Activated CD8-positive, alpha-beta memory T cell treated with anti-CD3 and anti-CD28 coated beads for 24 hours (primary cell): ENCODE data around the gene SMARCB1.

Experiments used
- DNase-seq: peaks from one replicate; pipeline ENCODE4 v3.0.0-alpha.2; 2020

The SMARCB1 gene

DNA sequence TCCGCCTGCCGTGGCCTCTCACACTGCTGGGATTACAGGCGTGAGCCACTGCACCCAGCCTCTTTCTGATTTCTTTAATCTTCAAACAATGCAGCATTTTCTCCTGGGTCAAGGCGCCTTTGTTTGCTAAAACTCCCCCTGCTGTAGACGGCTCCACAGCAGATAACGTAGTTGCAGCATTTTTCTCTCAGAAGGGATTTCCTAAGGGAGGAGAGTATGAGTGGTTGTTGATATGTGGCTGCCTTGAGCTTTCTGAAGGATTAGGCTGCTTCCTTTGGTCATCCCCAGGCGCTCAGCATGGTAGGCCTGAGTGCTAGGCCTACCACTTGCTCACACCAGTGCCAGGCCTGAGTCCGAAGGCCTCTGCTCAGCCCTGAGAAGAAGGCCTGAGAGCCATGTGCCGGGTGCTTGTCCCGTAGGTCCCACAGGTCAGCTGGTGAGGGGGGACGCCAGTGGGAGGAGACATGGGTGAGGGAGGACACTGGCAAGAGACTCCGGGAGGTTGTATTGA is 18.1 kb downstream of the SMARCB1 start:
- DNase-seq: no peak

DNA sequence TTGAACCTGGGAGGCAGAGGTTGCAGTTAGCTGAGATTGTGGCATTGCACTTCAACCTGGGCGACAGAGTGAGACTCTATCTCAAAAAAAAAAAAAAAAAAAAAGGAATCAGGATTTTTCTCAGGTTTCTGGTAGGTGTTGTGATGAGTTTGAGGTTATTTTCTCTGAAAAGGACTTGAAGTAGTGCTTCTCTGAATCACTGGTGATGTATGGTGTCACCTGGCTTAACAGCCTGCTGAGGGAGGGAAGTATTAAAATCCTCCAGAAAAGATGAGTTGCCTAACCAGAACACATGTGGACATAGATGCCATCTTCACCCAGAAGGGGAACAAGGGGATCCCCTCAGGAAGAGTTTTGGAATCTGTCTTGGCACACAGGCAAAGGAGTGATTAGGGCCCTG is 20.1 kb downstream of the SMARCB1 start:
- DNase-seq: no peak

DNA sequence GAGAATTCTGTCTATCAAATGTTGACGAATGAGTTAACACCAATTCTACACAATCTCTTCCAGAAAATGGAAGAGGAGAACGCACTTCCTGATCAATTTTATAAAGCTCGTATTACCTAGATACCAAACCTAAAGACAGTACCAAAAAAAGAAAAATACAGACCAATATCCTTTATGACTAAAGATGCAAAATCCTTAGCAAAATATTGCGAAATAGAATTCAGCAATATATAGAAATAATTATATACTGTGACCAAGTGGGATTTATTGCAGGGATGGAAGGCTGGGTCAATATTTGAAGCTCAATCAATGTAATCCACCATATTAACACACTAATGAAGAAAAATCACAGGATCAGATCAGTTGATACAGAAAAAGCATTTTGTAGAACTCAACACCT is 25.6 kb downstream of the SMARCB1 start:
- DNase-seq: no peak

DNA sequence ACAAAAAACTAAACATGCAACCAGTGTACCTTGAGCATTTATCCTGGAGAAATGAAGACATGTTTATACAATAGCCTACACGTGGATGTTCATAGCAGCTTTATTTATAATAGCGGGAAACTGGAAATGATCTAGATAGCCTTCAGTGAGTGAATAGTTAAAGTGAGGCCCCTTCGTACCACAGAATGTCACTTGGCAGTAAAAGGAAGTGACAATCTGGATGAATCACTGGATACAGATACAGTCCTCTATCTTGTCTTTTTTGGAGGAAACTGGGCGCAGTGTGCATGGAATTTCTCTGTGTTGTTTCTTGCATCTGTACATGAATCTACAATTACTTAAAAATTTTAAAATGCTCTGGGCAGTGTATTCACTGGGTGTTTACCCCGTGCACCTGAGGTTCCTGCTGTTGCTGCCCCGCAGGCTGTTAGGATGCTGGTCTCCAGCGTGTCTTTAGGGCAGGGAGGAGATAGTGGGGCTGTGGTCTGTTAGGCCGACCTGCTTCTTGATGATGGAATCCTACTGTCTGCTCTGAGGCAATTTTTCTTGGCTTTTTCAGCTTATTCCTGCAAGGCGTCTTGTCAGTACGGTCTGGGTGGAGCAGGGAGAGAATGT is 28.9 kb downstream of the SMARCB1 start:
- no peak for DNase-seq

DNA sequence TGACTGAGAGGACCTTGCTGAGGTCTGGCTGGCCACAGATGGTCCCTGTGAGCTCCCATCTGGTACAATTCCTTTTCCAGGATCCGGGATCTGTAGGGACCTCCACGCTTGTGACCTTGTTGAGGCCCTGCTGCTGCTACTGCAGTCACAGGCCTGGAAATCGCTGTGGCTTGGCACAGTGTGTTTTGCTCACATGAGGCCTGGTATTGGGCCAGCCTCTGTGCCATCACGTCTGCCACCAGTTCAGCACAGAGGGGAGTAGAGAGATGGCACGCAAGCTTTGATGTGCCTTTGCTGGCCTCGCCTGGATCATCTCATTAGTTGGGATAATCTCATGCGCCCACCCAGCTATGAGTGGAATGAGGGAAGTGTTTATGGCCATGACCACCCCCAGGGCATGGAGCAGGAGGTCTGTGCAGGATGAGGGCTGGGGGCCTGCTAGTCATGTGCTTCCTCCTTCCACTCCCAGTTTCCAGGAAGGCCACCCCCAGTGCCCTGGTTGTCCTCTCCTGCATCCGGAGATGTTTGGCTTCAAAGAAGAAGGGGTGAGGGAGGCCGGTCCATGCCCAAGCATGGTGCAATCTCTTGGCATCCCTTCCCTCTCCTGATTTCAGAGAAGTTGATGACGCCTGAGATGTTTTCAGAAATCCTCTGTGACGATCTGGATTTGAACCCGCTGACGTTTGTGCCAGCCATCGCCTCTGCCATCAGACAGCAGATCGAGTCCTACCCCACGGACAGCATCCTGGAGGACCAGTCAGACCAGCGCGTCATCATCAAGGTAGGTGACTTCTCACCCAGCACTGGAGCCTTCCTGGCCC is 29.6 kb downstream of the SMARCB1 start:
- no peak for DNase-seq

DNA sequence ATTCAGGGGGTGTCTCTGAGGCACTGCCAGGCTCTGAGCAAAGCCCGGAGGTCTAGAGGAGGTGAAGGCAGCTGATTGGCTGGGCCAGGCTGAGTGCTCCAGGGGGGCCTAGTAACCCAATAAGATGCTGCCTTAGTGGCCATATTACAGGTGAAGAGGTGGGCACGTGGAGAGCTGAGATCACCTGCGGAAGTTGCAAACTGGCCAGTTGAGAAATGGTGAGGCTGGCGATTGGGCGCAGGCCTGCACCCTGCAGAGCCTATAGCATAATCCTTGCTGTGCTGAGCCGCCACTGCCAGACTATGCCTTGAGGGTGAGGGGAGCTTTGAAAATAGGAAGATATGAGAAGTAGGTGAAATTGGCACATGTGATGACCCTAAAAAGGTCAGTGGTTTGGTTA is 30.4 kb downstream of the SMARCB1 start:
- no peak for DNase-seq

DNA sequence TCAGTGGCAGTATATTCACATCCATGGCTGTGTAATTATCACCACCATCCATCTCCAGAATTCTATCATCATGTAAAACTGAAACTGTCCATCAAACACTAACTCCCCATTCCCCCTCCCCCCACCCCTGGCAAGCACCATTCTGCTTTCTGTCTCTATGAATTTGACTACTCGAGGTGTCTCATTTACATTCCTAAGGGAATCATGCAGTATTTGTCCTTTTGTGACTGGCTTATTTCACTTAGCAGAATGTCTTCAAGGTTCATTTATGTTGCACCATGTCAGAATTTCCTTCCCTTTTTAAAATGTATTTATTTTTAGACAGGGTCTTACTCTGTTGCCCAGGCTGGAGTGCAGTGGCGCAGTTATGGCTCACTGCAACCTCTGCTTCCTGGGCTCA is 31.8 kb downstream of the SMARCB1 start:
- DNase-seq: no peak

DNA sequence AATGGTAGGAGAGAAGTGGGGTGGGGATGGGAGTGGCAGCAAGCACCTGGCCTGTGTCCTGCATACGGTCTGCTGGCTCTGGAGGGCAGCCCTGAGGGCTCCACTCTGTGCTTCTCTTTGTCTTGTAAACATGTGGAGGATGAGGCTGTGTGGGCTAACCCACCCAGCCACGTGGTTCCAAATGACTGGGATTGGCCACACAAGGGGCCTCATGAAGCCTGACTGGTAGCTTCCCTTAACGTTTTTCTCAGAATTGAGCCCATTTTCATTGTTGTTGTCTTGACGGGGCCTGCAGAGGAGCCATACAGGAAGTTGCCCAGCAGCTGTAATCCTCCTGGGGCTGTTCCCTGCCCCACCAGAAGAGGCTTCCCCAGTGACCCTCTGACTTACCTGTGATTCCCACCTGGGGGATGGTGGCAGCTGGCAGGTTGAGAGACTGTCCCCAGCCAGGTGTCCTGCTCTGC is 34.0 kb downstream of the SMARCB1 start:
- no peak for DNase-seq

DNA sequence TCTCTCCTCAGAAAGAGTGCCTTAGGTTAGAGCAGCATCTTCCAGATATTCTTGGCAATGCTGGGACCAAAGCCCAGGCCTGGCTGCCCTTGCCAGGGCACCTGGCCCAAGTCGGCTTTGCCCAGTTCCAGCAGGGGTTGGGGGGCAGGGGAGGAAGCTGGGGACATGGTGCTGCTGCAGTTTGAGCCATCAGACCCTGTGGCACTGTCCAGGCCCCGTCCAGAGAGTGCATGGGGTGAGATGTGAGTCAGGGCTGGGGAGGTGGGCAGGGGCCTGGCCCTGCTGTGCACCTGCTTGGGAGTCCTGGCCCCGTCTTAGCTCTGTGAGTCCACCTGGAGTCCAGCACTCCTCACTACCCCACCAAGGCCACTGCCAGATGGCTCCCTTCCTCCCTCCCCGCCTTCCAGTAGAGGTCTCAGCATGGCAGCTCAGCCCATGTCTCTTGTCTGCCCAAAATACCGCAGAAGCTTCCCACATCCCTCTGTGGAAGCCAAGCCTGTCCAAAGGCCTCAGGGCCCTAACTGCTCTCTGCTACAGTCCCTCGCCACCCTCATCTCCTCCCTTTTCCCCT is 35.4 kb downstream of the SMARCB1 start:
- DNase-seq: no peak

DNA sequence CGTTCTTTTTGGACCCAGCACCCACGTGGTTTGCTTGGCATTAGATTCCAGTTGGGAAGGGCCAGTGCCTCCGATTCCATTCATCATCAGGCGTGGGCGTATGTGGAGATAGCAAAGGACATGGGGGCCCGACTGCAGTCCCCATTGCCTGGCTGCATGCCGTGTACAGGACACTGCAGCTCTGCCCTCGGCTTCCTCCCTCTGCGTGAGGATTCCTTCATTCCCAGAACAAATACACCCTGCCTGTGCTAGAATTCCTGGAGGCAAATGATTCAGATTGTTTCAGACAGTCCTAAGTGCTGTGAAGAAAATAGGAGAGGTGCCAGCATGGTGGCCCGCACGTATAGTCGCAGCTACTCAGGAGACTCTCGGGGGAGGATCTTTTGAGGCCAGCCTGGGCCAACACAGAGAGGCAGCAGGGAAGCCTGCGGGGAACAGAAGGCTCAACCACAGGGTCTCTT is 36.6 kb downstream of the SMARCB1 start:
- DNase-seq: no peak

DNA sequence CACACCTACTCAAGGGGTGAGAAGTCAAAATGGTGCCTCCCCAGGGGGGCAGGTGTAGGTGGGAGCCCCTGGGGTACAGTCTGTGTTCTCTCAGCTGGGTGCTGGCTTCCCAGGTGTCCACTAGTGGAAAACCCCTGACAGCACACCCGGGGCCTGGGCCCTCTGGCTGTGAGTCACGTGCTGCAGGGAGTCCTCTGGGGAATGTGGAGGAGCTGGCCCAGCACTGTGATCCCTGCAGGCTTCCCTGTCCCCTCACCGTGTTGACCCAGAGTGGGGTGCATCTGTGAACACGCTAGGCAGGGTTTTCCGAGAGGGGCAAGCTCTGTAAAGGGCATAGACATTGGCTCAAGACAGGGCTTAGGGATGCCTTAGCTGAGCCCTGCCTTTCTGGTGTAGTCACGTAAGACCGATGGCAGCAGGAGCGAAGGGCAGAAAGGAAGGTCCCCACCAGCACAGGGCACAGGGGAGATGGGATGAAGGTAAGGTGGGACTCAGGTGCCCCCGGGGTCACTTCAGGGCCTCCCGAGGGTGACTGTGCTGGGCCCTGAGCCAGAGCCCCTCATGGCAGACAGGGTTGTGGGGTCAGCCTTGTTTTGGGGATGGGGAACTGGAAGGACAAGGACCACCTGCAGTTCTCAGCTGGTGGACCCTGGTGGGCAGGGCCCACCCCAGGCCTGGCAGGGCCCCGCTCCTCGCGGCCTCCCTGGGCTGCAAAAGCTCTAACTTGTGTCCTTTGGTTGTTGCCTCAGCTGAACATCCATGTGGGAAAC is 37.9 kb downstream of the SMARCB1 start:
- no peak for DNase-seq

DNA sequence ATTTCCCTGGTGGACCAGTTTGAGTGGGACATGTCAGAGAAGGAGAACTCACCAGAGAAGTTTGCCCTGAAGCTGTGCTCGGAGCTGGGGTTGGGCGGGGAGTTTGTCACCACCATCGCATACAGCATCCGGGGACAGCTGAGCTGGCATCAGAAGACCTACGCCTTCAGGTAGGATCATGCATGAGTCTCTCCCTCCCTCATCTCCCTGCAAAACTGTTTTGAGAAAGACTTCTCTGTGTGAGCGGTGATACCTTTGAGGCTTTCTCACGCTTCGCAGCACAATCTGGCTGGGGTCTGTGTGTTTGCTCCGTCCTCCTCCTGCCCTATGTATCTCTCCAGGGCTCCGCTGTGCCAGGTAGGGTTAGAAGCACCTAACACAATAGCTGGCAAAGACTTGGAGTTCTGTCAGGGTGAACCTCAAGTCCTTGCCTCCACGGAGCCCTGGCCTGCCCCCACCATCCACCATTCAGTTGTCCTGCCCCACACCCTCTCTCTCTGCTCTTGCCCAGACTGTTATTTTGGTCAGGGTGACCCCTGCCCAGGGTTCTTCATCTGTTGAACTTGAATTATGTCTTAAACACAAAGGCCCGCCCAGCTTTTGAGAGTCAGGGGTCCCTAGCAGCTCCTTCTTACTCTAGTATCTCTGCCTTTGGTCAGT is 38.6 kb downstream of the SMARCB1 start:
- no peak for DNase-seq

DNA sequence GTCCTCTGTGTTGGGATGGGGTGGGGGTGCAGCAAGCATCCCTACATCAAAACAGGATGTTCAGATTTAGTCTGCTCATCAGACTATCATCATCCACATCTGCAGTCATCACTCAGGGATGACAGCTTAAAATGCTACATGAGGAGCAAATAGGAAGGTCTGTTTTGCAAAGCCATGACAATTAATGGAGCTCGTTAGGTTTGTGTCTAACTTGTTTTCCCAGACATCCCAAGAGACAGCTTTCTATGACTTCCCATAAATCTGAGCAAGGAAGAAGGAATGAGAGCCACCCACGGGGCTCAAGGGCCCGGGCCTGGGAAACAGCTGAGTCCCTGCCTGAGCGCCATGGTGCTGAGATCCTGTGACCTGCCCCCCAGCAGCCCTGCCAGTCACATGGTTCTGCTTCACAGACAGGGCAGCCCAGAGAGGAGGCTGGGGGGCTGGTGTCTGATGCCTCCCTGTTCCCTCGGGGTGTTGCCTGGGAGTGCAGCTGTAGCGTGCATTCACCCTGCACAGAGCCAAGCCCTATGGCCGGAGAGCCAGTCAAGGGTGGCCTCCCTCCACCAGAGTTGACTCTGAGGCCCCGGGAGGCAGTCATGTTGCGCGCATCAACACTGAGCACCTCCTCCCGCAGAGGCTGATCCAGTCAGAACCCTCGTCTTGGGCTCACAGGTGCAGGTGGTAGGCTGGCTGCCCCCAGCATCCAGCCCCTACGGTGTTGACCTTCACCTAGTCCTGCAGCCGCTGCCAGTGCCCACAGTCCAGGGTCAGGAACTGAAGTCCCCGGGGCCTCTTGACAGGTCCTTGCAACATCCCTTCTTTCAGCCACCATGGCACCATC is 40.0 kb downstream of the SMARCB1 start:
- no peak for DNase-seq

DNA sequence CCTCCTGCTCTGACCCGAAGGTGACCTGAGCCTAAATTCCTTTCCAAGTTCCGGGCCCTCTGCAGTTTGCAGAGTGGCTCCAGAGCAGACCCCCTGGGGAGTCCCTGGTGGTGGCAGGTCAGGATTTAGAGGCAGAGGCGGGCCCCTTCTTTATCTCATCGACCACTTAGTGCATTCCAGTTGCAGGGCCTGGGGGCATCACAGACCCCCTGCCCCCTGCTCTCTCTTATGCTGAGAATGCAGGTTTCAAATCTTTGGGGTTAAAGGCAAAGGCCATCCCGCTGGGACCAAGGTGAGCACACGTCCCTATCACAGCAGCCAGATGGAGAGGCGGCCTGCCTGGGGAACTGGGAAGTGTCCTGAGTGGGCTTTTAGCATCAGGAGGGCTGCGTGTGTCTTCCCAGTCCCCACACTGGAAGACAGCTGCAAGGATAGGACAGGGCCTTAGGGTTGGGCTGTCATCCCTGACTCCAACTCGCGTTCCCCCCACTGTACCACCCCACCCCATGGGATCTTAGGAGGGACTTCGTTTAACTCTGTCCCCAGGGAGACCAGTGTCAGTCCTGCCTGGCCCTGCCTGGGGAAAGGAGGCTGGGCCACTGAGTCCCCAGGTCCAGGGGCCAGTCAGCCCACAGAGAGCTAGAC is 40.7 kb downstream of the SMARCB1 start:
- DNase-seq: no peak

DNA sequence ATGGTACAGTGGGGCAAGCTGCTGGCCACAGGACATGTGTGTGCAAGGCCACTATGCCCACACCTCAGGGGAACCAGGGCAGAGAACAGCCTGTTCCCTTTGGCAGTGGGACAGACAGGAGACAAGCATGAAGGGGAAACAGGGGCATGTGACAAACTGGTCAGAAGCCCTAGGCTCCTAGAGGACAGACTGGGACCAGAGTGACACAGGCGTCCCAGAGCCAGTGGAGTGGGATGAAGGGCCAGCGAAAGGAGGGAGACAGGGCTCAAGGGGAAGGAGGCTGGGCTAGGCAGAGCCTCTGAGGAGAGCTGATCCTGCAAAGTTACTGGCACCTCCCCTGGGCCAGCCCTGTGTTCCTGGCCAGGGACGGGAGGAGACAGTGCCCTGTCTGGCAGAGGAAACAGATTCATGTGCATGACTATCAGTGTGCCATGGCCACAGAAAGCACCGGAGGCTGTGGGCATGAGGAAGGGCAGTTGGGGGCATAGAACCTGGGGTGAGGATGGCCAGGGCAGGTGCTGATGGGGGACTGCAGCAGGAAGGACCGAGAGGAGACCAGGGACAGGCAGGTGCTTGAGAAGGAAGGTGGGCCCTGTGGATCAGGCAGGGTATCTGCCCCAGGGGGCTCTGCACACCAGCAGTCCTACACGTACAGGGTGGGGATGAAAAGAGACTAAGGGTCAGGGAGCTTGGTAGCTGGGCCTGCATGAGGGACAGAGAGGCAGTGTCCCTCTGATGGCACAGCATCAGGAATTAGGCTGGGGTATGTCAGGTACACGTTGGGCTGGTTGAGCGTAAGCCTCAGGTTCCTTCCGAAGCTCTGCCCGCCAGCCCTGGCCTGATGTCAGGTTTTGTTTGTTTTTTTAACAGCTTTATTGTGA is 42.3 kb downstream of the SMARCB1 start:
- no peak for DNase-seq

DNA sequence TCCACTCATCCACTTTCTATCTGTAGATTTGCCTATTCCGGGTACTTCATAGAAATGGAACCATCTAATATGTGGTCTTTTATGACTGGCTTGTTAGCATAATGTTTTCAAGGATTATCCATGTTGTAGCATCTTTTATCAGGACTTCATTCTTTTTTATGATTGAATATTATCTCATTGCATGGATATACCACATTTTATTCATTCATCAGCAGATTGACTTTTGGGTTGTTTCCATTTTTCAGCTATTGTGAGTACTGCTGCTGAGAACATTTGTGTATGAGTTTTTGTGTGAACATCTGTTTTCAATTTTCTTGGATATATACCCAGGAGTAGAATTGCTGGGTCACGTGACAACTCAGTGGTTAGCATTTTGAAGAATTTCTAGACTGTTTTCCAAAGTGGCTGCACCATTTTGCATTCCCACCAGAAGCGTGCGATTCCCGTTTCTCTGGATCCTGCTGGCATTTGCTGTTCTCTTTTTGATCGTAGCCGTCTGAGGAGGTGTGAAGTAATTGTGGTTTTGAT is 43.1 kb downstream of the SMARCB1 start:
- no peak for DNase-seq

DNA sequence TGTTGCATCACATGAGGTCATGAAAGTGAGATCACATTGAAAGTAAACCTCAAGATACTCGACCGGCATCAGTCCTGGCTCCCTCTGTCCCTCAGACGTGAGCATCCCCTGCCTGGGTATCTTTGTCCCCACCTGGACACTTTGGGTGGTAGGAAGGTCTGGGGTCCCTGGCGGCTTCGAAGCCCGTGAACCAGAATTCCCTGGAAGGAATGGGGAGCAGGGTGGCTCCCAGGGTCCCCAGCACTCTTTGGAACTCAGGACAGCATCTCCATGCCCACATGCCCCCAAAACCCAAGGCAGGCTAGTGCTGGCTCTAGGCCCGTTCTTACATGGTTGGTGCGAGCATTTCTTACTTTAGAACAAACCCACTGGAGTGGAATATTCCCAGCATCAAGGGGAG is 44.5 kb downstream of the SMARCB1 start:
- DNase-seq: no peak

DNA sequence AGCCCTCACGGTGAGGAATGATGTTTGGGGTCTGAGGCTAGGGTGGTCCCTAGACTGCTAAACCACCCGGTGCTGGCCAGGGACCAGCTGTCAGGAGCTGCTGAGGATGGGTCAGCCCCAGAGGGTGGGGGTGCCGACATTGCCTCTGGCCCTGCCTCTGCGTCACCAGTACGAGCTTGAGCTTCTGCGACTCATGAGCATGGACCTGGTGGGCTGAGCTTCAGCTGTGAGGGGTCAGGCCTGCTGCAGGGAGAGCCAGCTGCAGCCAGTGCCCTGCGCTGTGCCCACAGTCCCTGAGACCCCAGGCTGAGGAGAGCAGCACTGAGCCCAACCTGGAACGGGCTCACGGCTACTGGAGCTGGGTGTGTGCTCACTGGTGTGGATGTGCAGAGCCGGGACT is 45.0 kb downstream of the SMARCB1 start:
- no peak for DNase-seq

DNA sequence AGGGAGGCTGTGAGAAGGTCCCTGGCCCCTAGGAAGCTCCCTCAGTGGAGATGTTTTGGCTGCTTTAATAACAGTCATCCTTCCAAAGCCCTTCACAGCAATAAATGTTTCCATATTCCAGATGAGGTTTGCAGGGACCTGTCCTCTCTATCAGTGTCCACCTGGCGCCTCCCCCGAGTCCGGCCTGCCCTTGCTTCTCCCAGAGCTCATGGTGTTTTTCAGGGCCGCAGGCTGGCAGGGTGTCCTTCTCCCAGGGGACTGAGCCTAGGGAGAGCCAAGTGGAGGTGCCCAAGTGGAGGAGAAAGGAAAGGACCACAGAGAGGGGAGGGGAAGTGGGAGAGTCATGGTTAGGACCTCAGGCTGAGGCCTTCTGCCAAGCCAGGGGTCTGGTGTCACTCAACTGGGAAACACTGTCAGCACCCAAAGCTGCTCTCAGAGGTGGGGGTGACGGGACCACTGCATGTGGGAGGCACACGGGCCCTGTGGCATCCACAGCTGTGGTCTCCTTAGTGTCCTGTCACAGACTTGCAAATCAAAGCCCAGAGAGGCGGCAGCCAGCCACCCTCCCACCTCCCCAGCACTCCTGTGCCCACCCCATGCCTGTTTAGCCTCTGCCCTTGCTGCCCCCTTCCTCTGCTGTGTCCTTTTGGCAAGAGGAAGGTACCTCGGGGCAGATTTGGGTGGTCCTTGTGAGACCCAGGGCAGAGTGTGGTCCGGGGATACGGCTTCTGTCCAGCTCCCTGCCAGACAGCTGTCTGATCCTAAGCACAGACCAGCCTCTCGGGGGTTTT is 45.7 kb downstream of the SMARCB1 start:
- no peak for DNase-seq
